ENCODE data around the gene SHROOM4. TPM values are rescaled to one million over a fixed set of nuclear protein-coding genes. Genes with fewer than 3 reads are reported as not detected.

Gene SHROOM4
- total and polyA plus RNA-seq, 11 donors: 7.1 to 25.5 (median 10.8) TPM

DNA sequence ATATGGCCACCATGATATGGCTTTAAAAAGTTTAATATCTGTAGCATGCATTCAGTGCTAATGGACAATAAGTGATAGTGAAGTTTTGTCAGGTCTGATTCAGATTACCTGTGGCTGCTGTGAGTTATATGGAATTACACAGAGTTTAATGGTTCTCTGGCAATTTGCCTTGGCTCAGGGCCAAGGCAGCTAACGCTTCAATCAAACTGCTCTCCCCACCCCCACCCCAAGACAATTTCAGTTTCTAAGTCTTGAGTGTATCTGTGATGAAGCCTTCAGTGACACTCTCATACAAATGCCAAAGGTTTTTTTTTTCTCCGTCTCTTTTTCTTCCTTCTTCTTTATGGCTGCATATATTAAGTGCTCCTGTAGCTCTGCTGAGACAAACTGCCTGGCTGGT, 106.6 kb downstream of the SHROOM4 start:
- H3K36me3 ChIP-seq: no peaks in the 10 kb centered on the region
- no peaks in the 10 kb centered on the region for H3K9me3 ChIP-seq
- ATAC-seq: no peak
- peaks cover 0 to 21% (median 2%) of the 10 kb centered on the region in 12 donors for H3K4me1 ChIP-seq
- H3K27me3 ChIP-seq: peaks cover 0 to 12% (median 0%) of the 10 kb centered on the region in 9 donors
- H3K27ac ChIP-seq: no peak overlapping the region
- 26 to 31% (median 28%) methylated on average over 2 of the region's 2 CpGs for WGBS, 4 donors
- H3K4me3 ChIP-seq: no peak overlapping the region
- intact Hi-C loops (cut with DNase I): no loop called here
- DNase-seq: no peak
- TF ChIP-seq, protein P1, sequence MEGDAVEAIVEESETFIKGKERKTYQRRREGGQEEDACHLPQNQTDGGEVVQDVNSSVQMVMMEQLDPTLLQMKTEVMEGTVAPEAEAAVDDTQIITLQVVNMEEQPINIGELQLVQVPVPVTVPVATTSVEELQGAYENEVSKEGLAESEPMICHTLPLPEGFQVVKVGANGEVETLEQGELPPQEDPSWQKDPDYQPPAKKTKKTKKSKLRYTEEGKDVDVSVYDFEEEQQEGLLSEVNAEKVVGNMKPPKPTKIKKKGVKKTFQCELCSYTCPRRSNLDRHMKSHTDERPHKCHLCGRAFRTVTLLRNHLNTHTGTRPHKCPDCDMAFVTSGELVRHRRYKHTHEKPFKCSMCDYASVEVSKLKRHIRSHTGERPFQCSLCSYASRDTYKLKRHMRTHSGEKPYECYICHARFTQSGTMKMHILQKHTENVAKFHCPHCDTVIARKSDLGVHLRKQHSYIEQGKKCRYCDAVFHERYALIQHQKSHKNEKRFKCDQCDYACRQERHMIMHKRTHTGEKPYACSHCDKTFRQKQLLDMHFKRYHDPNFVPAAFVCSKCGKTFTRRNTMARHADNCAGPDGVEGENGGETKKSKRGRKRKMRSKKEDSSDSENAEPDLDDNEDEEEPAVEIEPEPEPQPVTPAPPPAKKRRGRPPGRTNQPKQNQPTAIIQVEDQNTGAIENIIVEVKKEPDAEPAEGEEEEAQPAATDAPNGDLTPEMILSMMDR (IDR thresholded peaks at IDR 0.05): no peak
- no peak for TF ChIP-seq POLR2A (IDR thresholded peaks at IDR 0.05)

DNA sequence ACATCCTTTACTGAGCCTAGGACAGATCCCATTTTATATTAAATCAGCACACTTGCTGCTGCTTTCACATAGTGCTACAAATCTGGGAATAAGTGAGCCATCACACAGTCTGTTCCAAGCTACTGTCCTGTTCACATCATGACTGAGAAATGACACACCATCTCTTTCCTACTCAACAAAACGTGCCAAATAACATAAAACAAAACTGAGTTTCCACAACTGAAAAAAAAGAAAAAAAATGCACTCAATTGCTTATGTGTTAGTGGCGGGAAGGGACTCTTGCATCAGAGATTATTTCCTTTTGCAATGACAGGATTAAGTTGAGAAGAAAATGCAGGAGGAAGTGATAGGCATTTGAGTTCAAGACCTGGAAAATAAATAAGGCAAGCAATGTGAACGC, 109.0 kb downstream of the SHROOM4 start:
- no peaks in the 10 kb centered on the region for H3K36me3 ChIP-seq
- H3K27me3 ChIP-seq: peaks cover 0 to 9% (median 0%) of the 10 kb centered on the region in 9 donors
- no peaks in the 10 kb centered on the region for H3K9me3 ChIP-seq
- intact Hi-C loops (cut with DNase I): no loop called here
- DNase-seq (no peak), ATAC-seq (no peak)
- no peak overlapping the region for H3K27ac ChIP-seq
- H3K4me1 ChIP-seq: peaks cover 0 to 21% (median 2%) of the 10 kb centered on the region in 12 donors
- TF ChIP-seq, protein P1 (IDR thresholded peaks at IDR 0.05): no peak
- TF ChIP-seq POLR2A (IDR thresholded peaks at IDR 0.05): no peak
- WGBS, 4 donors: 24 to 56% (median 38%) methylated on average over 3 of the region's 3 CpGs
- H3K4me3 ChIP-seq: no peak overlapping the region

DNA sequence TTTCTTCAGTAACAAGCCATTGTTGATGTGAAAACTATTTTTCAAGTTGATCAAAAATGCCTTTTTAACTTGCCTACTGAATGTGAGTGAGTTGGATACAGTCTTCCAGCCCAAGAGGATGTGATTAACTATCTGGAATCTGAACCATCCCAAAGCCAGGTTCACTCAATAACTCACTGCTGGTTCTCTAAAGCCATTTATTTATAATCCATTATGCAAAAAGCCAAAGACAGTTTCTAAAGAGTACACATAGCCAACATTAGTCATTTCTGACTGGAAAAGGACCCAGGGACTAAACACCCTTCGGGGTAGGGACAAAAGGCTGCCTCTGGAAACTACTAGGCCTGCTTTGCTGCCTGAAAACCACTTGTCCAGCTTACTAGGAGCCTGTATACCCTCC, 109.6 kb downstream of the SHROOM4 start:
- no peak for DNase-seq
- Histone ChIP-seq H3K27me3 (peaks cover 0 to 4% (median 0%) of the 10 kb centered on the region in 9 donors), H3K27ac (no peak overlapping the region), H3K4me3 (no peak overlapping the region), H3K4me1 (peaks cover 0 to 21% (median 2%) of the 10 kb centered on the region in 12 donors), H3K36me3 (no peaks in the 10 kb centered on the region), H3K9me3 (no peaks in the 10 kb centered on the region)
- no peak for ATAC-seq
- intact Hi-C loops (cut with DNase I): loop anchor here in 1 of 10 donors (5.0 kb wide), 1 partner anchor 43 kb away; no protein-coding TSS in a partner anchor
- WGBS, 4 donors: 23 to 89% (median 66%) methylated on average over 1 of the region's 1 CpG
- TF ChIP-seq, protein P1 (IDR thresholded peaks at IDR 0.05): no peak
- TF ChIP-seq POLR2A (IDR thresholded peaks at IDR 0.05): no peak

DNA sequence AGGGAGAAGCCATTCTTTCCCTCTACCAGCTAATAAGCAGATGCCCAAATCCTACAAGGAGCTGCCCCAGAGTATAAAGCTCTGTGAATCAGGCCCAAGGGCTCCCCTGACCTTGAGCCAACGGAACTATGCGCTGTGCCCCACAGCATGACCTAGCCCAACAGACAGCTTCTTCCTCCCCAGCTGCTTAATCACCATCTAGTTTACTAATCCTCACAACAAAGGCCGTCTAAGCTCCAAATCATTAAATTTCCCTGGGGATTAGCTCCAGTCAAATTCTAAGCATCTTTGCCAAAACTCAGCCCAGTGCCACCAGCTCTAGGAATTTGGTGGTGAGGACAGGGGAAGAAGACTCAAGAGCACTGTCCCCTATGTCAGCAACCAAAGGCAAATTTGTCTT, 113.1 kb downstream of the SHROOM4 start:
- intact Hi-C loops (cut with DNase I): loop anchor here in 1 of 10 donors (5.0 kb wide), 1 partner anchor 46 kb away; no protein-coding TSS in a partner anchor
- peaks cover 0 to 11% (median 0%) of the 10 kb centered on the region in 9 donors for H3K27me3 ChIP-seq
- H3K9me3 ChIP-seq: no peaks in the 10 kb centered on the region
- H3K4me1 ChIP-seq: peaks cover 0 to 15% (median 0%) of the 10 kb centered on the region in 12 donors
- no peak overlapping the region for H3K27ac ChIP-seq
- H3K4me3 ChIP-seq: no peak overlapping the region
- ATAC-seq: no peak
- TF ChIP-seq, protein P1 (IDR thresholded peaks at IDR 0.05): no peak
- TF ChIP-seq POLR2A (IDR thresholded peaks at IDR 0.05): no peak
- 35 to 75% (median 50%) methylated on average over 3 of the region's 3 CpGs for WGBS, 4 donors
- H3K36me3 ChIP-seq: no peaks in the 10 kb centered on the region
- DNase-seq: no peak
